Body of pancreas (tissue), 4 donors: ENCODE measurements around the gene SPSB1. TPM values are rescaled to one million over a fixed set of nuclear protein-coding genes. Genes with fewer than 3 reads are reported as not detected.

Source experiments
- ATAC-seq: fragments of 150-250 bp; one replicate; pipeline ENCODE4 v1.9.1; 2016
- DNase-seq, 4 donors: peaks; one replicate each; pipeline ENCODE4 v3.0.0-alpha.2; 2019
- H3K27ac ChIP-seq, 4 donors: fragments of 200-600 bp; sonication (generic); 1 replicate in 3 of 4; 2 replicates in 1 of 4; pipeline versions ENCODE4 v1.5.1 to v1.6.1; 2016 to 2019; ENCODE audit warnings: mild to moderate bottlenecking in 1 of 4, mixed read lengths in 1 of 4, moderate library complexity in 1 of 4
- H3K27me3 ChIP-seq, 2 donors: fragments of 200-600 bp; sonication (generic); one replicate each; pipeline ENCODE4 v1.6.0; 2016; ENCODE audit warnings: mild to moderate bottlenecking in 1 of 2
- H3K36me3 ChIP-seq, 2 donors: fragments of 200-600 bp; sonication (generic); replicated peaks in 1 of 2; 2 replicates each; pipeline ENCODE4 v1.5.1; 2016; ENCODE audit warnings: low read depth in 2 of 2; ENCODE audit not compliant: insufficient read depth in 1 of 2
- H3K4me1 ChIP-seq: fragments of 200-600 bp; sonication (generic); one replicate; pipeline ENCODE4 v1.6.0; 2016
- H3K4me3 ChIP-seq, 2 donors: fragments of 200-600 bp; sonication (generic); 1 replicate in 1 of 2; 2 replicates in 1 of 2; pipeline ENCODE4 v1.5.1; 2016 to 2019
- H3K9me3 ChIP-seq, 3 donors: fragments of 200-600 bp; sonication (generic); 1 replicate in 2 of 3; 2 replicates in 1 of 3; pipeline ENCODE4 v1.5.1; 2016
- POLR2A ChIP-seq, 3 donors: fragments of 450-650 bp; IDR thresholded peaks; one replicate each; pipeline ENCODE4 v1.6.1; 2016; ENCODE audit warnings: antibody characterized with exemption in 3 of 3, mild to moderate bottlenecking in 2 of 3
- WGBS, 2 donors: methylation state at CpG; one replicate each; pipeline ENCODE4 v1.1.5; 2017; 5-methylcytosine and 5-hydroxymethylcytosine counted together
- intact Hi-C: fragments of 100-400 bp; cut with DNase I; formaldehyde crosslinking; loops from one replicate; pipeline ENCODE4 v1.15.1; 2023
- total RNA-seq, 2 donors: library from RNA; depleted of rRNA; stranded (reverse); fragments of >200 nt; gene quantifications; one replicate each; pipeline ENCODE4 v1.1.0, GENCODE V29; 2016
- TF ChIP-seq, protein P1 (sequence below), 7 experiments: fragments of 450-650 bp in 4 of 7; fragments of 200-600 bp in 3 of 7; sonication (generic) in 3 of 7; IDR thresholded peaks; one replicate each; pipeline ENCODE4 v1.5.1; 2016 to 2019; ENCODE audit warnings: antibody characterized with exemption in 7 of 7

Gene SPSB1
- total RNA-seq, 2 donors from 2014 or later, result 14.5 to 16.5 TPM

DNA sequence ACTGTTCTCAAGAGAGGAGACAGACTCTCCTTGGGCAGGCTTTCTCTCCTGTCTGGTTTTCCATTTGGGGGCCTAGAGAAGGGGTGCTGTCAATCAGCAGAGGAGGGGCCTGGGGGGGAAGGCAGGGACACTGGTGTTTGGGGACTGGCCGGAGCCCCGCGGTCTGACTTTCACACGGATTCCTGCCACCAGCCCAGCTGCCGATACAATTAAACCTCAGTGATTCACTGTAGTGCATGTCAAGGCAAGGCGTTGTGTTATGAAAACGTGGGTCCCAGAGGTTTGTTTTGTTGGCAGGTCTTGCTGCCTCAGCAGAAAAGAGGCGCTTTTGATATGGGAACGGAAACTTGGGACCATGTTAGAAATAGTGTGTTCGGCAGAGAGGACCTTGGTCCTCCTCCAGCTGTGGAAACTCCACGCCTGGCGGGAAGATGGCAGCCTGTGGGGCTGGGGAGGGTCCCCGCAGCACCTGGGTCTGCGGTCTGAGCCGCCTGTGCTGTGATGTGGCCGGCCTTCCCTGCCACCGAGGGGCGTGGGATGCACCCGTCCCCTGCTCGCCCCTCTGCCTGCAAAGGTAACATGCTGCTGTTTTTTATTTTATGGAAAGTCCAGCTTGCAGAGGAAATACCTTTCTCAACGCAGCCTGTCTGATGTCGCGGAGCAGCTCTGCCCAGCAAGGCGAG is 47.6 kb downstream of the SPSB1 start:
- no peak for DNase-seq
- H3K36me3 ChIP-seq, result no peaks in the 10 kb centered on the region
- intact Hi-C loops, result no loop called here
- H3K27ac ChIP-seq, result no peak overlapping the region
- 86 to 87% methylated on average over 17 to 24 of the region's 24 CpGs for WGBS, 2 donors
- no peaks in the 10 kb centered on the region for H3K9me3 ChIP-seq
- H3K4me3 ChIP-seq, result no peak overlapping the region
- no peaks in the 10 kb centered on the region for H3K27me3 ChIP-seq
- ATAC-seq, result no peak
- no peak for TF ChIP-seq POLR2A (IDR thresholded peaks at IDR 0.05)
- TF ChIP-seq, protein P1, sequence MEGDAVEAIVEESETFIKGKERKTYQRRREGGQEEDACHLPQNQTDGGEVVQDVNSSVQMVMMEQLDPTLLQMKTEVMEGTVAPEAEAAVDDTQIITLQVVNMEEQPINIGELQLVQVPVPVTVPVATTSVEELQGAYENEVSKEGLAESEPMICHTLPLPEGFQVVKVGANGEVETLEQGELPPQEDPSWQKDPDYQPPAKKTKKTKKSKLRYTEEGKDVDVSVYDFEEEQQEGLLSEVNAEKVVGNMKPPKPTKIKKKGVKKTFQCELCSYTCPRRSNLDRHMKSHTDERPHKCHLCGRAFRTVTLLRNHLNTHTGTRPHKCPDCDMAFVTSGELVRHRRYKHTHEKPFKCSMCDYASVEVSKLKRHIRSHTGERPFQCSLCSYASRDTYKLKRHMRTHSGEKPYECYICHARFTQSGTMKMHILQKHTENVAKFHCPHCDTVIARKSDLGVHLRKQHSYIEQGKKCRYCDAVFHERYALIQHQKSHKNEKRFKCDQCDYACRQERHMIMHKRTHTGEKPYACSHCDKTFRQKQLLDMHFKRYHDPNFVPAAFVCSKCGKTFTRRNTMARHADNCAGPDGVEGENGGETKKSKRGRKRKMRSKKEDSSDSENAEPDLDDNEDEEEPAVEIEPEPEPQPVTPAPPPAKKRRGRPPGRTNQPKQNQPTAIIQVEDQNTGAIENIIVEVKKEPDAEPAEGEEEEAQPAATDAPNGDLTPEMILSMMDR (IDR thresholded peaks at IDR 0.05), result no peak
- H3K4me1 ChIP-seq, result peaks cover 36% of the 10 kb centered on the region

DNA sequence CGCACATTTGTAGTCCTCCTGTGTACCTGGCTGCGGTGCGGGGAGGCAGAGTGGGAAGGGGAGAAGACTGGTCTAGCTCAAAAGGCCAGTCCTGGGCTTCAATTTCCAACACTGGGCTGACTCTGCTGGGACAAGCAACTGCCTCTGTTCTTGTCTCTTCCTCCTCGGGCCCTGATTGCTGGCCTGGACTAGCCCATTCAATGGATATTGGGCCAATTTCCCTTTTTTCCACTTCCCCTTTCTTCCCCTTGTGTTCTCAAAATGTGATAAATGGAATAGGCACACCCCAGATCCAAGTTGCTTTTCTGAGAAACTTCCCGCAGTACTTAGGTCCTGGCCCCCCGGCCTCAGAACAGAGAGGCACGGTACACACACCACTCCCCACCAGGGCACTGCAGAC is 48.2 kb downstream of the SPSB1 start:
- no peak for ATAC-seq
- WGBS, 2 donors, result 79 to 87% methylated on average over 7 of the region's 7 CpGs
- intact Hi-C loops, result no loop called here
- Histone ChIP-seq H3K27me3 (no peaks in the 10 kb centered on the region), H3K4me1 (peaks cover 42% of the 10 kb centered on the region), H3K27ac (no peak overlapping the region), H3K36me3 (no peaks in the 10 kb centered on the region), H3K4me3 (no peak overlapping the region), H3K9me3 (no peaks in the 10 kb centered on the region)
- no peak for DNase-seq
- TF ChIP-seq POLR2A (IDR thresholded peaks at IDR 0.05), result no peak
- TF ChIP-seq, protein P1 (IDR thresholded peaks at IDR 0.05), result no peak

DNA sequence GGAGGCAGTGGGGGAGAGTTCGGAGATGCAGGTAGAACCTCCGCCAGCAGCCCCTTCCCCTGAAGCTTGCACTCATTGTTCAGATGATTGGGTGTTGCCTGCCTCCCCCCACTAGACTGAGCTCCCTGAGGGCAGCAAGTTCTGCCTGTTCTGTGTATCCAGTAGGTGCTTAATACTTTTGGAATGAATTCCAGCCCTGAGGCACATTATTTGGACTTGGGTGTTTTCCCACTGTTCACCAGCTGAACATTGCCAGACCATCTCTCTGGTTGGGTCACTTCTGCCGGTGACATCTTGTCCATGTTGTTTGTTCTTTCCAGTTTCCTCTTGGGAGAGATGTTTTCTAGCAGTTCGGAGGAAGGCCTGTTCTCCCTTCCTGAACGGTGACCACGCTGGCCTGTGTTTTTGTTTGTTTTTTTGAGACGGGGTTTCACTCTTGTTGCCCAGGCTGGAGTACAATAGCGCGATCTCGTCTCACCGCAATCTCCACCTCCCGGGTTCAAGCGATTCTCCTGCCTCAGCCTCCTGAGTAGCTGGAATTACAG is 48.7 kb downstream of the SPSB1 start:
- intact Hi-C loops, result no loop called here
- Histone ChIP-seq H3K4me3 (no peak overlapping the region), H3K27me3 (no peaks in the 10 kb centered on the region), H3K27ac (no peak overlapping the region), H3K9me3 (no peaks in the 10 kb centered on the region), H3K36me3 (no peaks in the 10 kb centered on the region), H3K4me1 (peaks cover 47% of the 10 kb centered on the region)
- no peak for DNase-seq
- no peak for TF ChIP-seq POLR2A (IDR thresholded peaks at IDR 0.05)
- TF ChIP-seq, protein P1 (IDR thresholded peaks at IDR 0.05), result no peak
- no peak for ATAC-seq
- WGBS, 2 donors, result 91 to 92% methylated on average over 11 to 13 of the region's 13 CpGs

DNA sequence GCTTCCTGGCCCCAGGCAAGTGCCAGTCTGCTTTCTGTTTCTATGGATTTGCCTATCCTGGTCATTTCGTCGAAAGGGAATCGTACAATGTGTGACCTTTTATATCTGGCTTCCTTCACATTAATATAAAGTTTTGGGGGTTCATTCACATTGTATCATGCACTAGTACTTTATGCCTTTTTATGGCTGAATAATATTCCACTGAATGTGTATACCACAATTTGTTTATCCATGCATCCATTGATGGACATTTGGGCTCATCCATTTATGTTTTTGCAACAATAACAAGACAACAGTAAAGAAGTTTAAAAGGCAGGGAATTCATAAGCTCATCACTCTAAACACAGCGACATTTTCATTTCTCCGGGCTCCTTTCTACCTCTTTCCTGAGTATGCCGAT is 50.6 kb downstream of the SPSB1 start:
- Histone ChIP-seq H3K27me3 (no peaks in the 10 kb centered on the region), H3K4me3 (no peak overlapping the region), H3K36me3 (no peaks in the 10 kb centered on the region), H3K4me1 (peaks cover 41% of the 10 kb centered on the region), H3K9me3 (no peaks in the 10 kb centered on the region), H3K27ac (no peak overlapping the region)
- no peak for TF ChIP-seq POLR2A (IDR thresholded peaks at IDR 0.05)
- TF ChIP-seq, protein P1 (IDR thresholded peaks at IDR 0.05), result no peak
- ATAC-seq (no peak), DNase-seq (no peak)
- intact Hi-C loops, result no loop called here
- WGBS, 2 donors, result 96 to 97% methylated on average over 6 of the region's 6 CpGs
